MM.1S (cell line): Measurements from ENCODE around the gene CFH.

Source experiments
- DNase-seq: peaks from one replicate; pipeline ENCODE4 v3.0.0-alpha.2; 2015
- H2AFZ ChIP-seq: fragments of 300-600 bp; sonication (generic); 2 replicates; pipeline ENCODE4 v1.6.0; 2016; ENCODE audit warnings: antibody characterized with exemption, low read length
- H3F3A ChIP-seq: fragments of 300-600 bp; sonication (generic); 2 replicates; pipeline ENCODE4 v1.6.1; 2016; ENCODE audit warnings: mild to moderate bottlenecking, antibody characterized with exemption, low read length, moderate library complexity, mixed read lengths; ENCODE audit not compliant: insufficient read depth
- H3K27ac ChIP-seq: fragments of 300-600 bp; sonication (generic); 2 replicates; pipeline ENCODE4 v1.5.1; 2016; ENCODE audit warnings: mild to moderate bottlenecking, low read length
- H3K27me3 ChIP-seq: fragments of 300-600 bp; sonication (generic); replicated peaks from 2 replicates; pipeline ENCODE4 v1.6.0; 2016; ENCODE audit warnings: low read length; ENCODE audit not compliant: insufficient read depth
- H3K36me3 ChIP-seq: fragments of 300-600 bp; sonication (generic); replicated peaks from 2 replicates; pipeline ENCODE4 v1.6.1; 2016; ENCODE audit warnings: mild to moderate bottlenecking, low read length, mixed read lengths; ENCODE audit not compliant: insufficient read depth
- H3K4me1 ChIP-seq: fragments of 300-600 bp; sonication (generic); 2 replicates; pipeline ENCODE4 v1.6.1; 2016; ENCODE audit warnings: low read length, mixed read lengths
- H3K4me2 ChIP-seq: fragments of 300-600 bp; sonication (generic); 2 replicates; pipeline ENCODE4 v1.6.0; 2016; ENCODE audit warnings: low read depth, low read length
- H3K4me3 ChIP-seq: fragments of 300-600 bp; sonication (generic); 2 replicates; pipeline ENCODE4 v1.5.1; 2016; ENCODE audit warnings: low read length, mixed read lengths
- H3K79me2 ChIP-seq: fragments of 300-600 bp; sonication (generic); 2 replicates; pipeline ENCODE4 v1.6.1; 2016; ENCODE audit warnings: mixed run types, low read length, mixed read lengths
- H3K9ac ChIP-seq: fragments of 300-600 bp; sonication (generic); 2 replicates; pipeline ENCODE4 v1.6.1; 2016; ENCODE audit warnings: low read length, mixed read lengths
- H3K9me2 ChIP-seq: fragments of 300-600 bp; sonication (generic); replicated peaks from 2 replicates; pipeline ENCODE4 v1.6.1; 2016; ENCODE audit warnings: mild to moderate bottlenecking, low read length, mixed read lengths; ENCODE audit not compliant: insufficient read depth
- H3K9me3 ChIP-seq: fragments of 300-600 bp; sonication (generic); replicated peaks from 2 replicates; pipeline ENCODE4 v1.6.1; 2016; ENCODE audit warnings: mild to moderate bottlenecking, low read length, mixed read lengths; ENCODE audit not compliant: insufficient read depth
- H4K20me1 ChIP-seq: fragments of 300-600 bp; sonication (generic); 2 replicates; pipeline ENCODE4 v1.6.1; 2016; ENCODE audit warnings: mild to moderate bottlenecking, low read length, moderate library complexity, mixed read lengths; ENCODE audit not compliant: insufficient read depth
- EZH2 ChIP-seq: fragments of 300-600 bp; sonication (generic); optimal IDR thresholded peaks from 2 replicates; pipeline ENCODE3; 2017; ENCODE audit warnings: low read depth, mild to moderate bottlenecking, antibody characterized with exemption, low read length, mixed read lengths
- EZH2phosphoT487 ChIP-seq: fragments of 300-600 bp; sonication (generic); IDR thresholded peaks from 2 replicates; pipeline ENCODE4 v1.6.1; 2018; ENCODE audit warnings: antibody characterized with exemption, low read length
- TF ChIP-seq, protein P1 (sequence below): fragments of 300-600 bp; sonication (generic); IDR thresholded peaks from 2 replicates; pipeline ENCODE4 v1.5.1; 2016; ENCODE audit warnings: antibody characterized with exemption, low read length, mixed read lengths

The CFH gene

DNA sequence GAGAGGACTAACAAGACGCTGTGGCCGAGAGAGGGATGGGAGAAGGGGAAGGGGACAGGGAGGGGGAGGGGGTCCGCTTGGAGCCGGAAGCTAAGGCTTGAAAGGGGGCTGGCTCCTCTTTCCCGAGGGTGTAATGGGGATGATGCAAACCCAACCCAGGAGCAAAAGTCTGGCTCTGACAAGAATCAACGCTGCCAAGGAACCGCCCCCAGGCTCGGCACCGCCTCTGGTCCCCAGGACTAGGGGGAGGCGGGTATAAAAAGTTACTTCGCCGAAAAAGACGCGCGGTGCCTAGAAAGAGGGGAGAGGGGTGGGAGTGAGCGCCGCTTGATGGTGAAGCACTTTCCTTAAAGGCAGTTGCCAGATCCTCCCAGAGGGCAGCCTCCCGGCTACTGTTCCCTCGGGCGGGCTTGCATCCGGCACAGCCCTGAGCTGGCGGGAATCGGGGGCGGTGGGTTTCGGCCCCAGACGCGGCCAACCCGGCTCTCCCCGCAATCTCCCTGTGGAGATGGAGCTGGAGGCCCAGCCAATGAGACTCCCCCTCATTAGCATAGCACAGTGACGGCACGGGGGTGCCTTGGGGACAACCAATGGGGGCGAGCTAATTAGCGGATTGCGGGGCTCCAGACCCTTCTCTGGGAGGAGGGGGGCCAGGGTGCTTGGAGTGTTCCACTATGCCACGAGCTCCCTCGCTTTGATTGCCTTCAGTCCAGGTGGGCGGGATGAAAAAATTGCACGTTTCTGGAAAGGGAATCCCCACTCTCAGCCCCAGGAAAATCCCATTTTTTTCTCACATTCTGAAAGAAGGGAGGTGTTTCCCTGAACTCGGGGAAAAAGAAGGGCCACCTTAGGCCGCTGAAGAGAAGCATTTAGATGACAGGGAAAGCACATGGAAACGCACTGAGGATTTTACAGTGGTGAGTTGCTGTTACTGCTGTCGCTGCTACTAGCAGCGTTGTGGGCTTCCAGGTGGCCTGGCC, 43.2 kb upstream of the CFH start, which contains the start of gene KCNT2:
TSS of gene KCNT2 (minus strand) at position 51 of the 980 bp plus-strand sequence. CDS start 131 bp downstream, outside the sequence.
- Histone ChIP-seq H3K4me2 (0 out of 2 replicates have a peak within 1 kb of the TSS, but pooled peaks have one; percentile 8), H3K27me3 (no peaks in the 10 kb centered on the region), H3K36me3 (no peaks in the 10 kb centered on the region), H4K20me1 (no peaks in the 10 kb centered on the region), H3F3A (no peaks in the 10 kb centered on the region), H3K4me3 (no peak within 1 kb of the TSS), H2AFZ (0 out of 2 replicates have a peak within 1 kb of the TSS, but pooled peaks have one; percentile 15), H3K9ac (no peak within 1 kb of the TSS), H3K9me3 (no peaks in the 10 kb centered on the region), H3K9me2 (no peaks in the 10 kb centered on the region), H3K79me2 (no peaks in the 10 kb centered on the region), H3K27ac (no peak within 1 kb of the TSS), H3K4me1 (no peaks in the 10 kb centered on the region)
- DNase-seq: no peak
- TF ChIP-seq EZH2 (no peak), EZH2phosphoT487 (no peak)
- TF ChIP-seq, protein P1, sequence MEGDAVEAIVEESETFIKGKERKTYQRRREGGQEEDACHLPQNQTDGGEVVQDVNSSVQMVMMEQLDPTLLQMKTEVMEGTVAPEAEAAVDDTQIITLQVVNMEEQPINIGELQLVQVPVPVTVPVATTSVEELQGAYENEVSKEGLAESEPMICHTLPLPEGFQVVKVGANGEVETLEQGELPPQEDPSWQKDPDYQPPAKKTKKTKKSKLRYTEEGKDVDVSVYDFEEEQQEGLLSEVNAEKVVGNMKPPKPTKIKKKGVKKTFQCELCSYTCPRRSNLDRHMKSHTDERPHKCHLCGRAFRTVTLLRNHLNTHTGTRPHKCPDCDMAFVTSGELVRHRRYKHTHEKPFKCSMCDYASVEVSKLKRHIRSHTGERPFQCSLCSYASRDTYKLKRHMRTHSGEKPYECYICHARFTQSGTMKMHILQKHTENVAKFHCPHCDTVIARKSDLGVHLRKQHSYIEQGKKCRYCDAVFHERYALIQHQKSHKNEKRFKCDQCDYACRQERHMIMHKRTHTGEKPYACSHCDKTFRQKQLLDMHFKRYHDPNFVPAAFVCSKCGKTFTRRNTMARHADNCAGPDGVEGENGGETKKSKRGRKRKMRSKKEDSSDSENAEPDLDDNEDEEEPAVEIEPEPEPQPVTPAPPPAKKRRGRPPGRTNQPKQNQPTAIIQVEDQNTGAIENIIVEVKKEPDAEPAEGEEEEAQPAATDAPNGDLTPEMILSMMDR: no peak

DNA sequence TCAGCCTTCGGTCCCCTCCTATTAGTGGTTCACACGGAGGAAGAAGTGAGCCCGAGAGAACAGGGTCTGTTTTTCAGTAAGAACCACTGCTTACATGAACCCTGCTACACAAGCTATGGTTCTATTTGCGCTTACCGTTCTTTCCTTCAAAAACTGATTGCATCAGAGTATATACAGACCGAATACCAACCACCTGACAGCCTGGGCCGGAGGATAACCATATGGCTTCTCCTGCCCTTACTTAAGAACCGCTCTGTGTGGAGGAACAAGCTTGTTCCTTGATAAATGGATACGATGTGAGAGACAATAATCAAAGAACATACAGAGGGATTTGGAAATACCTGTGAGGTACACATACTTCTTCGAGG, 42.5 kb upstream of the CFH start:
- no peaks in the 10 kb centered on the region for H3K79me2 ChIP-seq
- H4K20me1 ChIP-seq: no peaks in the 10 kb centered on the region
- no peaks in the 10 kb centered on the region for H3K4me1 ChIP-seq
- no peak for DNase-seq
- H3K9ac ChIP-seq: no peak overlapping the region
- no peaks in the 10 kb centered on the region for H3K36me3 ChIP-seq
- TF ChIP-seq EZH2phosphoT487: no peak
- TF ChIP-seq EZH2: no peak
- TF ChIP-seq, protein P1: no peak
- H3F3A ChIP-seq: no peaks in the 10 kb centered on the region
- no peak overlapping the region for H3K4me3 ChIP-seq
- no peak overlapping the region for H2AFZ ChIP-seq
- no peaks in the 10 kb centered on the region for H3K9me3 ChIP-seq
- no peak overlapping the region for H3K27ac ChIP-seq
- no peak overlapping the region for H3K4me2 ChIP-seq
- no peaks in the 10 kb centered on the region for H3K9me2 ChIP-seq
- H3K27me3 ChIP-seq: no peaks in the 10 kb centered on the region

DNA sequence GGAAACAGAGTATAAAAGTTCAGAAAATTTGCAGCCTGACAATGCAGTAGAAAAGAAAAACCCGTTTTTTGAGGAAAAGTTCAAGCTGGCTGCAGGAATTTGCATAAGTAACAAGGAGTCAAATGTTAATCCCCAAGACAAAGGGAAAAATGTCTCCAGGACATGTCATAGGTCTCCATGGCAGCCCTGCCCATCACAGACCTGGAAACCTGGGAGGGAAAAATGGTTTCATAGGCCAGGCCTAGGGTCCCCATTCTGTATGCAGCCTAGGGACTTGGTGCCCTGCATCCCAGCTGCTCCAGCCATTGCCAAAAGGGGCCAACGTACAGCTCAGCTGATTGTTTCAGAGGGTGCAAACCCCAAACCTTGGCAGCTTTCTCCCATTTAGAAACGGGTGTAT, 40.0 kb upstream of the CFH start:
- Histone ChIP-seq H3K27ac (no peak overlapping the region), H3F3A (no peaks in the 10 kb centered on the region), H3K4me1 (no peaks in the 10 kb centered on the region), H2AFZ (no peak overlapping the region), H3K27me3 (no peaks in the 10 kb centered on the region), H4K20me1 (no peaks in the 10 kb centered on the region), H3K36me3 (no peaks in the 10 kb centered on the region), H3K9me2 (no peaks in the 10 kb centered on the region), H3K9me3 (no peaks in the 10 kb centered on the region), H3K4me3 (no peak overlapping the region), H3K4me2 (no peak overlapping the region), H3K9ac (no peak overlapping the region), H3K79me2 (no peaks in the 10 kb centered on the region)
- no peak for DNase-seq
- TF ChIP-seq, protein P1: no peak
- no peak for TF ChIP-seq EZH2phosphoT487
- TF ChIP-seq EZH2: no peak
